Kidney glomerular epithelial cell (primary cell): Measurements from ENCODE around the gene MFAP2.
A peak's percentile ranks its signal among the peaks of the same experiment; 100 is the strongest.
"Not testable (repeated sequence)": the region's sequence is repeated elsewhere in the genome, so short reads cannot be mapped to it uniquely, and the experiment has no call there.

Experiments
- DNase-seq: peaks from one replicate; lab custom pipeline; 2025; lab: John Stamatoyannopoulos, UW

Gene MFAP2

GRCh38 chr1:16961297-16962133 lies 18.9 kb downstream of the MFAP2 start:
- peak; percentile 59 for DNase-seq

GRCh38 chr1:16960560-16961296 lies 19.7 kb downstream of the MFAP2 start:
- DNase-seq = peak; percentile 56

DNA sequence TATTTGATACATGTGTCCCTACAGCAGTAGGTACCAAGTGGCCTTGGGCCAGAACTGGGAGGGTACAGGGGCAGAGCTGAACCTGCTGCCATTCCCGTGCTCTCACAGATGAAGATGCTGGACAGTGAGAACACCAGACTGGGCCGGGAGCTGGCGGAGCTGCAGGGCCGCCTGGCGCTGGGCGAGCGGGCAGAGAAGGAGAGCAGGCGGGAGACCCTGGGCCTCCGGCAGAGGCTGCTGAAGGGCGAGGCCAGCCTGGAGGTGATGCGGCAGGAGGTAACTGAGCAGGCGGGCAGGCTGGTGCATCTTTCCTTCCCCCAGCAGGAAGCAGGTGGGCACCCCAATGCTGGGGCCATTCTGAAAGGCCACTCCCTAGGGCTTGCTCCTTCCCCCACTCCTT lies 21.9 kb downstream of the MFAP2 start:
- DNase-seq = no peak

DNA sequence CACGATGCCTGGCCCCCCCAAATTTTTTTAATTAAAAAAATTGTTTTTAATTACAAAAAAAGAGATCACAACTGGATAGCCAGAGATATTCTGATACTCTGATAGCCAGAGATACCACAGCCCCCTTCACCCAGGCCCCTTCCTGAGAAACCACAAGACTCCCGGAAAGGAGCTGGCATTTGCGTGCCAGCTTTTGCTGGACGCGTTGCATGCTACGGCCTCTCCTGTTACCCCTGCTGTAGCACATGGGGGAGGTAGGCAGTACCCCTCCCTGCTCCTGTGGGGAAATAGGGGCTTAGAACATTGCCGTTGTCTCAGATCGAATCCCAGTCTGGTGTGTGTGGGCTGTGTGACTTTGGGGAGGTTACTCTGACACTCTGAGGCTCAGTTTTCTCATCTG lies 22.7 kb downstream of the MFAP2 start:
- no peak for DNase-seq

DNA sequence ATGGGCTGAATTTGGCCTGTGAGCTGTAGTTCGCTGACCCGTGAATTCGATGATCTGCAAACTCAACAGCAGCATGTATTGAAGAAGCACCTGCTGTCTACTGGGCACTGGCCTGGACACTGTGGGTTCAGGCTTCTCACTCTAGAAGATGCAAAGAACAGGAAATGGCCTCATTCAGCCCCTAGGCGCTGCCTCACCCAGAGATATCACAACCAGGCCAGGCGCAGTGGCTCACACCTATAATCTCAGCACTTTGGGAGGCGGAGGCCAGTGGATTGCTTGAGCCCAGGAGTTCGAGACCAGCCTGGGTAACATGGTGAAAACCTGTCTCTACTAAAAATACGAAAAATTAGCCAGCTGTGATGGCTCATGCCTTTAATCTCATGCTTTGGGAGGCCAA lies 23.6 kb downstream of the MFAP2 start:
- DNase-seq = no peak

GRCh38 chr1:16955186-16955585 lies 25.2 kb downstream of the MFAP2 start:
- no peak for DNase-seq

GRCh38 chr1:16954579-16954978 lies 25.8 kb downstream of the MFAP2 start:
- DNase-seq = no peak

DNA sequence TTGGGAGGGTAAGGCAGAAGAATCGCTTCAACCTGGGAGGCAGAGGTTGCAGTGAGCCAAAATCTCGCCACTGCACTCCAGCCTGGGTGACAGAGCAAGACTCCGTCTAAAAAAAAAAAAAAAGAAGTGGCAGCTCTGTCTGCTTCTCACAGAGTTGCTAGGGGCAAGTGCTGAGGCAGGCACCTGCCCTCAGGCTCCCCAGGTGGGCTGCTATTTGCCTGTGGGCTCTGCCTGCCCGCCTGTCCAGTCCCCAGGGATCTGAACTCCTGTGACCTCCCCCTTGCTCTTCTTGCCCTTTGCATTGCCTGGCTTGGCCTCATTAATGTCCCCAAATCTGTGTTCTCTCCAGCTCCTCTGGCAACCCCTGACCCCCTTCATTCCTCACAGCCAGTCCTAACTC lies 28.0 kb downstream of the MFAP2 start:
- DNase-seq = not testable (repeated sequence)

DNA sequence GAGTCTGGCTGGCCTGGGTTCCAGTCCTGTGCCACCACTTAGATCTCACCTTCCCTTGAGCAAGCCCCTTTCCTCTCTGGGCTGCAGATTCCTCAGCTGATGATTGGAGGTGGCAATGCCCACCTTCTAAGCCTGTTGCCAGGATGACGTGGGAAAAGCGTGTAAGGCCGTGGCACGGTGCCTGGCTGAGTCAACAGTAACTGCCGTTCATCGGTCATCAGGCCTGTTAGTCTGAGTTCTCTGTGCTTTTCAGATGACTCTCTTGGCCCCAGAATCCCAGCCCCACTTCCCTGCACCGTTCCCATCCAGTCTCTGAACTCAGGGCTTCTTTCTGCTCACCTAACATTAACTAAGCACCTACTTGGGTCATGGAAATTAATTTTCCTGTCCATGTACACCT lies 31.4 kb downstream of the MFAP2 start:
- not testable (repeated sequence) for DNase-seq

DNA sequence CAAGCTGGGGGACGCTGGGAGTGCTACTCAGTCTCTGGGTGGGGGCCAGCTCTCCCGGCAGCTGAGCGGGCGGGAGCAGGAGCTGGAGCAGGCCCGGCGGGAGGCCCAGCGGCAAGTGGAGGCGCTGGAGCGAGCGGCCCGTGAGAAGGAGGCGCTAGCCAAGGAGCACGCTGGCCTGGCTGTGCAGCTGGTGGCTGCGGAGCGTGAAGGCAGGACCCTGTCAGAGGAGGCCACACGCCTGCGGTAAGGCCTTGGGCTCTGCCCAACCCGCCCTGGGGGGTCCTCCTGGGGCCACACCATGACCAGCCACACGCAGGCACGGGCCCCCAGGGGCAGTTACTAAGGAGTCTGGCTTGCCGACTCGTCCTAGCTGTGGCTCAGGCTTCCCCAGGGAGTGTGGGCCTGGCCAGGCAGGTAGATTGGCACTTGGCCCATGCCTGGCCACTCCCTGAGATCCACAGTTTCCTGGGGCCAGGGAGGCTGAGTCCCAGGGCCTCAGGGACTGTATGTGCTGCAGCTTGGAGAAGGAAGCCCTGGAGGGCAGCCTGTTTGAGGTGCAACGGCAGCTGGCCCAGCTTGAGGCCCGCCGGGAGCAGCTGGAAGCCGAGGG lies 32.0 kb downstream of the MFAP2 start:
- DNase-seq = peak; percentile 18

DNA sequence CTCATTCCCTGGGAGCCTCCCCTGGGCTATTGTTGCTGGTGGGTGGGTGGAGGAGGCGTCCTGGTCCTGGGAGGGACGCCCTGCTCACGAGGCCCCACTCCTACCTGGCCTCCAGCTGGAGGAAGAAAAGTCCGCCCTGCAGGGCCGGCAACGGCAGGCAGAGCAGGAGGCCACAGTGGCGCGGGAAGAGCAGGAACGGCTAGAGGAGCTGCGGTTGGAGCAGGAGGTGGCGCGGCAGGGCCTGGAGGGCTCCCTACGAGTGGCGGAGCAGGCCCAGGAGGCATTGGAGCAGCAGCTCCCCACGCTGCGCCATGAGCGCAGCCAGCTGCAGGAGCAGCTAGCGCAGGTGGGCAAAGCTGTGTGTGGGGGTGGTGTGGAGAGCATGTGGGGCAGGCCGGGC lies 33.8 kb downstream of the MFAP2 start:
- no peak for DNase-seq

DNA sequence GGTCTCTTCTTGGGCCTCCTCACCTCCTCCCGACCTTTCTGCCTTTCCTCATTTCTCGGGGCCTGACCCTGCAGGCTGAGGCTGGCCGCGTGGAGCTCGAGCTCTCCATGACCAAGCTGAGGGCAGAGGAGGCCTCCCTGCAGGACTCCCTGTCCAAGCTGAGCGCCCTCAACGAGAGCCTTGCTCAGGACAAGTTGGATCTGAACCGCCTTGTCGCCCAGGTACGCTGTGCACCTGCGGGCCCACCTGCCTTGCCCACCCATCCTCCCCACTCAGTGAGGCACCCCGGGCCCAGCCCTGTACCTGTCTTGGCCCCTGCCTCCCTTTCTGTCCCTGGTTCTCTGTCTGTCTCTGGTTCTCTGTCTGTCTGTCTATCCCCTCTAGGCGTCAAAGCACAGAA lies 34.2 kb downstream of the MFAP2 start:
- not testable (repeated sequence) for DNase-seq

DNA sequence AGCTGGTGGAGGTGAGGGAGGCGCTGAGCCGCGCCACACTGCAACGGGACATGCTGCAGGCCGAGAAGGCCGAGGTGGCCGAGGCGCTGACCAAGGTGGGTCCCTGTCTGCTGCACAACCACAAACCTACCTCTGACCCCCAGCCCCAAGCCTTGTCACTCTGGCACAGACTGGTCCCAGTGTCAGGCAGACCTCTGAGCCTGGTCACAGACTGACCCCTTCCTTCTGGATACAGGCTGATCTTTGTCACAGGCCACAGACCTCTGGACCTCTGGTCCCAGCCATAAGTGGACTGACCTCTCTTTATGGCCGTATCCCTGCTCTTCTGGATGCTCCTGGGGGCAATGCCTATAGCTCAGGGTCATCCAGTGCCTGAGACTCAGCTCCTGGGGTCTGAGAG lies 34.9 kb downstream of the MFAP2 start:
- DNase-seq = not testable (repeated sequence)

DNA sequence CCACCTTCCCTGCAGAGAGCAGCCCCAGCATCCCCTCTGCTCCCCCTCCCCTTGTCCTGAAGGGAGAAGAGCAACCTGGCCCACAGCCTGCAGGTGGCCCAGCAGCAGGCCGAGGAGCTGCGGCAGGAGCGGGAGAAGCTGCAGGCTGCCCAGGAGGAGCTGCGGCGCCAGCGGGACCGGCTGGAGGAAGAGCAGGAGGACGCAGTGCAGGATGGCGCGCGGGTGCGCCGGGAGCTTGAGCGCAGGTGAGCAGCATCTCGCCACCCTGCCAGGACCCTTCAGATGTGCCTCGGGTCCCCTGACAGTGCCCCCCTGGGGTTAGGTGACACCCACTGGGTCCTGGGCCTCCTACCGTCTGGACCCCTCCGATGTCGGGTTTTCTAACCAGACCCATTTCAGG lies 36.4 kb downstream of the MFAP2 start:
- DNase-seq = no peak

- not testable (repeated sequence) for DNase-seq
Measured at GRCh38 chr1:16939386-16940180, 40.8 kb downstream of the MFAP2 start.

DNA sequence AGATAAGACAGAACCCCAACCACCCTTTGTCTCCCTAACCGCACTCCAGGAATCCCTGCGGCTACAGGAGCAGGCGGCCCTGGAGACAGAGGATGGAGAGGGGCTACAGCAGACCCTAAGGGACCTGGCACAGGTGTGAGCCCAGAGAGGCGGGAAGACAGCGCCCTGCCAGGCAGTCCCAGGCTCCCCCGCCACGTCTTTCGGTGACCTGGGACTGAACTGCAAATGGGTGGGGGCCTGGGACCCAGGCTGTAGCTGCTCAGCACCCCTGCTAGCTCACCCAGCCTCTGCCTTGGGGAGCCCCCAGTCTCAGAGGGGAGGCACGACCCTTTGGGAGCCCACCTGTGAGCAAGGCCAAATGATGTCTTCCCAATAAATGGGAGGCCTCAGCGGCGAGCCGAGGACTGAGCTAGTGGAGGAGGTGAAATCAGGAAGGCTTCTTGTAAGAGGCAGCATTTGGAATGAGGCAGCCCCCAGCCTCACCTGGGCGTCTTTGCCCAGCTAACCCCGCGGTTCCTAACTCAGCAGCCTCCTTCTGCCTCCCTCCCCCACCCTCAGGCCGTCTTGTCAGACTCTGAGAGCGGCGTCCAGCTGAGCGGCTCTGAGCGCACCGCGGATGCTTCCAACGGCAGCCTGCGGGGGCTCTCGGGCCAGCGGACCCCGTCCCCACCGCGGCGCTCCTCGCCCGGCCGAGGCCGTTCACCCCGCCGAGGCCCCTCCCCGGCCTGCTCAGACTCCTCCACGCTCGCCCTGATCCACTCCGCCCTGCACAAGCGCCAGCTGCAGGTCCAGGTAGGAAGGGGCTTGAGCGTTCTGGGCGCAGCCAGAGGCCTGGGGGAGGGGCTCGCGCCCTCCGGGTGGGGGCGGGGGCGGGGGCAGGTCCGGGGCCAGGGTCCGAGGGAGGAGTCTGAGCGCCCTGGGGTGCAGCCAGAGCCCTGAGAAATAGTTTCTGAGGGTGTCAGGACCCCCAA lies 41.8 kb downstream of the MFAP2 start:
- DNase-seq = no peak

GRCh38 chr1:16936580-16936979 lies 43.8 kb downstream of the MFAP2 start:
- DNase-seq = not testable (repeated sequence)

- DNase-seq = not testable (repeated sequence)
Measured at GRCh38 chr1:16933945-16934344, 46.5 kb downstream of the MFAP2 start.

DNA sequence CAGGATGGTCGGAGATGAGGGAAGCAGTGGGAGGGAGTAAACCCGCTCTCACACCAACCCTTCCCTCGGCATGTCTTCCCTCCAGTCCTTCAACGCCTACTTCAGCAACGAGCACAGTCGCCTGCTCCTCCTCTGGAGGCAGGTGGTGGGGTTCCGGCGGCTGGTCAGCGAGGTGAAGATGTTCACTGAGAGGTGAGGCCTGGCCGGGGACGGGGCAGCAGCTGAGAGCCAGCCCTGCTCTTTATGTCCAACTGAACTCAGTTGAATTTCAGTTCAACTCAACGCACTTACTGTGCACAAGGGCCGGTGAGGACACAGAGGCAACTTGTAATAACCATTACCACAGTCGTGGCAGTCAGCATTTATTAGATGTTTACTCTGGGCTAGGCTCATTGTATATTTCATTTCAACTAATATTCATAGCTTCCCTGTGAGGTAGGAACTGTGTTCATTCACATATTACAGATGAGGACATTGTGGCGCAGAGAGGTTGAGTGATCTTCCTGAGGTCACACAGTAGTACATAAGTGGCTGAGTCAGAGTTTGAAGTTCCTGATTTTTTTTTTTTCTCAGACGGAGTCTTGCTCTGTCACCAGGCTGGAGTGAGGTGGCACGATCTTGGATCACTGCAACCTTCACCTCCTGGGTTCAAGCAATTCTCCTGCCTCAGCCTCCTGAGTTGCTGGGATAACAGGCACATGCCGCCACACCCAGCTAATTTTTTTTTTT lies 49.0 kb downstream of the MFAP2 start:
- DNase-seq = not testable (repeated sequence)
